PC-3 (cell line): ENCODE results near the gene IP6K1. TPM values are rescaled to one million over a fixed set of nuclear protein-coding genes. Genes with fewer than 3 reads are reported as not detected.

ENCODE experiments used
- ATAC-seq: fragments of 200-7000 bp; cut with Tn5 transposase; 2 replicates; pipeline ENCODE4 v1.9.1; 2020; ENCODE audit warnings: mild to moderate bottlenecking, moderate library complexity
- BruUV-seq: library from RNA; stranded (reverse); fragments of 400-500 nt; replicated peaks from 2 replicates; lab custom pipeline; 2021; lab: Mats Ljungman, UMichigan
- CTCF ChIA-PET: fragments of 300-600 bp; sonication (Branson Sonifier 250); formaldehyde crosslinking; loops from one replicate; lab custom pipeline; 2022; ENCODE audit warnings: antibody characterized with exemption; lab: Charles Lee
- POLR2A ChIA-PET: fragments of 300-600 bp; sonication (Branson Sonifier 250); formaldehyde crosslinking; loops from one replicate; lab custom pipeline; 2022; ENCODE audit warnings: antibody characterized with exemption; ENCODE audit not compliant: unreplicated experiment; lab: Charles Lee
- DNase-seq: peaks from one replicate; pipeline ENCODE4 v3.0.0-alpha.2; 2015
- H2AFZ ChIP-seq: fragments of 300-600 bp; sonication (generic); 2 replicates; pipeline ENCODE4 v1.6.0; 2016; ENCODE audit warnings: antibody characterized with exemption, low read length
- H3F3A ChIP-seq: fragments of 300-600 bp; sonication (generic); one replicate; pipeline ENCODE4 v1.6.0; 2017; ENCODE audit warnings: antibody characterized with exemption, low read length, control low read depth, mild to moderate bottlenecking; ENCODE audit not compliant: unreplicated experiment
- H3K27ac ChIP-seq: fragments of 300-600 bp; sonication (generic); 2 replicates; pipeline ENCODE4 v1.5.1; 2016; ENCODE audit warnings: mild to moderate bottlenecking, low read length
- H3K27me3 ChIP-seq: fragments of 300-600 bp; sonication (generic); 2 replicates; pipeline ENCODE4 v1.6.1; 2016; ENCODE audit warnings: low read length, mixed read lengths
- H3K36me3 ChIP-seq: fragments of 300-600 bp; sonication (generic); 2 replicates; pipeline ENCODE4 v1.6.1; 2016; ENCODE audit warnings: low read depth, mixed run types, low read length, mixed read lengths
- H3K4me1 ChIP-seq: fragments of 300-600 bp; sonication (generic); 2 replicates; pipeline ENCODE4 v1.5.1; 2016; ENCODE audit warnings: low read length; ENCODE audit not compliant: insufficient read depth
- H3K4me2 ChIP-seq: fragments of 300-600 bp; sonication (generic); 2 replicates; pipeline ENCODE4 v1.6.0; 2016; ENCODE audit warnings: low read length
- H3K4me3 ChIP-seq: fragments of 300-600 bp; sonication (generic); 2 replicates; pipeline ENCODE4 v1.5.1; 2016; ENCODE audit warnings: mild to moderate bottlenecking, low read length, mixed read lengths
- H3K79me2 ChIP-seq: fragments of 300-600 bp; sonication (generic); 2 replicates; pipeline ENCODE4 v1.6.1; 2017; ENCODE audit warnings: low read length, mixed read lengths
- H3K9ac ChIP-seq: fragments of 300-600 bp; sonication (generic); 2 replicates; pipeline ENCODE4 v1.6.0; 2016; ENCODE audit warnings: mild to moderate bottlenecking, low read length
- H3K9me2 ChIP-seq: fragments of 300-600 bp; sonication (generic); replicated peaks from 2 replicates; pipeline ENCODE4 v1.6.1; 2016; ENCODE audit warnings: mixed run types, low read length, mixed read lengths
- H3K9me3 ChIP-seq: fragments of 300-600 bp; sonication (generic); 2 replicates; pipeline ENCODE4 v1.6.1; 2016; ENCODE audit warnings: low read length, mixed read lengths
- H4K20me1 ChIP-seq: fragments of 300-600 bp; sonication (generic); 2 replicates; pipeline ENCODE4 v1.6.1; 2016; ENCODE audit warnings: low read length, mixed read lengths
- EZH2 ChIP-seq: fragments of 300-600 bp; sonication (generic); IDR thresholded peaks from one replicate; pipeline ENCODE4 v1.6.1; 2017; ENCODE audit warnings: antibody characterized with exemption, mild to moderate bottlenecking, low read length; ENCODE audit not compliant: unreplicated experiment
- EZH2phosphoT487 ChIP-seq: fragments of 300-600 bp; sonication (generic); IDR thresholded peaks from 2 replicates; pipeline ENCODE4 v1.6.1; 2018; ENCODE audit warnings: mild to moderate bottlenecking, antibody characterized with exemption, low read length, borderline replicate concordance
- intact Hi-C: fragments of 100-400 bp; cut with micrococcal nuclease; formaldehyde crosslinking; loops from 2 replicates; pipeline ENCODE4 v1.9.0; 2023
- total RNA-seq: library from RNA; depleted of rRNA; stranded (reverse); fragments of >200 nt; gene quantifications from 2 replicates; pipeline ENCODE4 v1.2.3, GENCODE V29; 2014
- TF ChIP-seq, protein P1 (sequence below): fragments of 300-600 bp; sonication (generic); conservative IDR thresholded peaks from 2 replicates; pipeline ENCODE4 v1.5.1; 2017; ENCODE audit warnings: antibody characterized with exemption, low read depth, mild to moderate bottlenecking, low read length

The IP6K1 gene
- total RNA-seq, 1 experiment from 2014 or later, result 50.3 TPM

DNA sequence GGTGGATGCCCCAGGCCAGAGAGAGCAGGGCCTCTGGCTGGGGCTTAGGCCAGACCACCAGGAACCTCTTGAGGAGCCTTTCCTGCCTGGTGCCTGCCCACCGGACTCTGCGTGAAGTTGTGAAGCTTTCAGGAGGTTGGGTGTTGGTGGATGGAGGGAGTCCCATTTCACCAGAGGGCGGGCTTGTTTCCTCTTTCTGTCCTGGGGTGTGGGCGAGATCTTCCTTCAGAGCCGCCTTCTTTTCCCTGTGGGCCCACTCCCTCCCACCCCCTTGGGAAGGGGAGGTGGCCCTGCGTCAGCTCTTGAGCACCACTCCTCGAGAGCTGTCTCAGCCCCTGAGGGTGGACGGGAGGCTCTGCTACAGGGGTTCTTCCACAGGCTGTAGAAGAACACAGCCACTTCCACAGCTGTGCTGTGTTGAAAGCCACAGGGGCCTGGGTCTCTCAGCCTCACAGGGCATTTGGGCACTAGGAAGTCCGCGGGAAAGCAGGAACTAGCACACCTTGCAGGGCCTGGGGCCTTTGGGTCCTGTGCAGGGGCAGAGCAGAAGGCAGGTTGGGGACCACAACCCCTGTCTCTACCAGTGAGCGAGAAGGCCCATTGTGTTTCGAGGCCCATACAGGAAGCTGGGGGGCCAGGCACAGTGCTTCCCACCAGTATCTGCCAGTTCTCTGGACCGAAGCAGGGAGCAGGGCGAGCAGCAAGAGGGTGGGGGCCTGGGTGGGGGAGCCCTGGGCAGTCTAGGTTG, 69.0 kb downstream of the IP6K1 start:
- ChIA-PET CTCF (no interaction called here), POLR2A (interaction anchor here (0.6 kb wide), 1 partner anchor 83 kb away, joined by 3 read pairs; the partner anchor contains the start of gene CDHR4)
- H3K79me2 ChIP-seq, result peaks cover 4% of the 10 kb centered on the region
- H2AFZ ChIP-seq, result no peak overlapping the region
- H3K4me2 ChIP-seq, result no peak overlapping the region
- ATAC-seq (no peak), DNase-seq (no peak)
- H3K9me2 ChIP-seq, result no peaks in the 10 kb centered on the region
- H3K27ac ChIP-seq, result no peak overlapping the region
- H3K4me3 ChIP-seq, result no peak overlapping the region
- intact Hi-C loops, result no loop called here
- H3K27me3 ChIP-seq, result no peaks in the 10 kb centered on the region
- no peaks in the 10 kb centered on the region for H3F3A ChIP-seq
- no TSS peak for BruUV-seq
- TF ChIP-seq EZH2, result no peak
- TF ChIP-seq EZH2phosphoT487, result no peak
- TF ChIP-seq, protein P1, sequence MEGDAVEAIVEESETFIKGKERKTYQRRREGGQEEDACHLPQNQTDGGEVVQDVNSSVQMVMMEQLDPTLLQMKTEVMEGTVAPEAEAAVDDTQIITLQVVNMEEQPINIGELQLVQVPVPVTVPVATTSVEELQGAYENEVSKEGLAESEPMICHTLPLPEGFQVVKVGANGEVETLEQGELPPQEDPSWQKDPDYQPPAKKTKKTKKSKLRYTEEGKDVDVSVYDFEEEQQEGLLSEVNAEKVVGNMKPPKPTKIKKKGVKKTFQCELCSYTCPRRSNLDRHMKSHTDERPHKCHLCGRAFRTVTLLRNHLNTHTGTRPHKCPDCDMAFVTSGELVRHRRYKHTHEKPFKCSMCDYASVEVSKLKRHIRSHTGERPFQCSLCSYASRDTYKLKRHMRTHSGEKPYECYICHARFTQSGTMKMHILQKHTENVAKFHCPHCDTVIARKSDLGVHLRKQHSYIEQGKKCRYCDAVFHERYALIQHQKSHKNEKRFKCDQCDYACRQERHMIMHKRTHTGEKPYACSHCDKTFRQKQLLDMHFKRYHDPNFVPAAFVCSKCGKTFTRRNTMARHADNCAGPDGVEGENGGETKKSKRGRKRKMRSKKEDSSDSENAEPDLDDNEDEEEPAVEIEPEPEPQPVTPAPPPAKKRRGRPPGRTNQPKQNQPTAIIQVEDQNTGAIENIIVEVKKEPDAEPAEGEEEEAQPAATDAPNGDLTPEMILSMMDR, result no peak
- H3K4me1 ChIP-seq, result peaks cover 5% of the 10 kb centered on the region
- H3K9me3 ChIP-seq, result no peaks in the 10 kb centered on the region
- H3K9ac ChIP-seq, result no peak overlapping the region
- H3K36me3 ChIP-seq, result peaks cover 11% of the 10 kb centered on the region
- H4K20me1 ChIP-seq, result no peaks in the 10 kb centered on the region

DNA sequence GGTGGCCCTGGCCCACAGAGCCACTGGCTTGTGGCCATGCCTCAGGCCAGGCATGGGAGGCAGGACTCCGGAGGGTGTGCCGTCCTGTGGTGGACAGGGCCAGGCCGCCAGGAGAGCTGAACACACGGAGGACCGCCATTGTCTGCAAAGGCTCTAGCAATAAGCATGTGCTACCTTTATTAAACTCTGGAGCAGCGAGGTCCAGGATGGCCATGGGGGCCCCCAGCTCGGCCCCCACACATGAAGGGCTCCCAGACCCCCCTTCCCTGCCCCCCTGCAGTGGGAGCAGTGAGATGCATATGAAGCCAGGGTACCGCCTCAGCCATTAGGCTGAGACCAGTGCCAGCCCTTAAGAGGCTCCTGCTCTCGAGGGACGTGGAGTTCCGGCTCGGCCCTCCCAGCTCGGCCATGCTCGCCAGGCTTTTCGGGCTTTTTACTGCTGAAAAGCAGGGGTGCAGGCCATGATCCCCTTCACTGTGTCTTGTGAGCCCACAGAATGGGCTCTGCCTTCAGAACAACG, 69.6 kb downstream of the IP6K1 start:
- ATAC-seq (no peak), DNase-seq (no peak)
- POLR2A ChIA-PET, result interaction anchor here (0.6 kb wide), 1 partner anchor 83 kb away, joined by 3 read pairs; the partner anchor contains the start of gene CDHR4
- Histone ChIP-seq H3K36me3 (peaks cover 6% of the 10 kb centered on the region; the same call in 1 of the 2 replicates), H3F3A (no peaks in the 10 kb centered on the region), H3K9me2 (no peaks in the 10 kb centered on the region), H3K9me3 (no peaks in the 10 kb centered on the region), H4K20me1 (no peaks in the 10 kb centered on the region), H3K9ac (no peak overlapping the region), H3K27ac (no peak overlapping the region), H2AFZ (no peak overlapping the region), H3K4me1 (peaks cover 3% of the 10 kb centered on the region; the same call in 1 of the 2 replicates), H3K79me2 (no peaks in the 10 kb centered on the region), H3K27me3 (no peaks in the 10 kb centered on the region), H3K4me2 (no peak overlapping the region), H3K4me3 (no peak overlapping the region)
- intact Hi-C loops, result no loop called here
- CTCF ChIA-PET, result no interaction called here
- TF ChIP-seq EZH2phosphoT487 (no peak), EZH2 (no peak)
- TF ChIP-seq, protein P1, result no peak
- TSS peak; percentile 6 for BruUV-seq

DNA sequence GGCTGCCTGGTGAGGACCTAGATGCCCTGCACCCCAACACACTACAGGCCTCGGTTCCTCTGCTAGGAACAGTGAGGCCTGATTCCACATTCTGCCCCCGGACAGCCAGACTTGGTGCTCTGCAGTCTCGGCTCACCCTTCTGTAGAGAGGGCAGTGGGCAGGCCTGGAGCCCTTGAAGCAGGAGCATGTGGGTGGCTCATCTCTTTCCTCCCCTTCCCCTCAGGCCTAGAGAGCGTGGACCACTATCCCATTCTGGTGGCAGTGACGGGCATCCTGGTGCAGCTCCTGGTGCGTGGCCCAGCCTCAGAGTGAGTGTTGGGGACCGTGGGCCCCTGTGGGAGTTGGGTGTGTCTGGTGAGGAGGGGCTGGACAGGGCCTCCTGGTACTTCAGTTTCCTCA, 70.2 kb downstream of the IP6K1 start:
- Histone ChIP-seq H3K27ac (no peak overlapping the region), H3K36me3 (peaks cover 1% of the 10 kb centered on the region; the same call in 1 of the 2 replicates), H3K4me2 (no peak overlapping the region), H3K9me3 (no peaks in the 10 kb centered on the region), H3K9ac (no peak overlapping the region), H3K9me2 (no peaks in the 10 kb centered on the region), H3K79me2 (no peaks in the 10 kb centered on the region), H3F3A (no peaks in the 10 kb centered on the region), H3K27me3 (no peaks in the 10 kb centered on the region), H4K20me1 (no peaks in the 10 kb centered on the region), H2AFZ (no peak overlapping the region), H3K4me3 (no peak overlapping the region), H3K4me1 (peaks cover 3% of the 10 kb centered on the region; the same call in 1 of the 2 replicates)
- no TSS peak for BruUV-seq
- CTCF ChIA-PET, result no interaction called here
- intact Hi-C loops, result no loop called here
- TF ChIP-seq, protein P1, result no peak
- TF ChIP-seq EZH2 (no peak), EZH2phosphoT487 (no peak)
- ATAC-seq (no peak), DNase-seq (no peak)
- POLR2A ChIA-PET, result no interaction called here
